GM12872 (cell line): ENCODE data around the gene PASK.

ENCODE experiments used
- CTCF ChIP-seq: IDR thresholded peaks from 3 replicates; pipeline ENCODE4 v1.5.1; 2011; ENCODE audit warnings: low read depth, mild to moderate bottlenecking, low read length, moderate library complexity; ENCODE audit not compliant: insufficient read depth

The PASK gene

DNA sequence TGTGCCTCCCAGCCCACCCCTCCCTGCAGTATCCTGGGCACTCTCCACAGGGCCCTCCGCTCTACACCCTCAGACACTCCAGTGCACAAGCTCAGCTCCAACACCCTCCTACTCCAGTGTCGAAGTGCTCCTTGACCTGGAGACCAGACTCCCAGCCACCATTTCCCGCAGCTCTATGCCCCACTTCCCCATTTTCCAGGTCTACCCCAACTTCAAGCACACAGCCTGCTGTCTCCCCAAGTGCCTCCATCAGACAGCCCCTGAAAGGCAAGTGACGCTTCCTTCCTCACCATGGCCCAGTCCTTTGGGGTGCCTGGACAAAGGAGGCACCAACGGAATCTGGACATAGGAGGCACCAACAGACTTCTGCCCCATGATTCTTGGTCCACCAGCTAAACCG lies 7.2 kb downstream of the PASK start:
- TF ChIP-seq CTCF = no peak

DNA sequence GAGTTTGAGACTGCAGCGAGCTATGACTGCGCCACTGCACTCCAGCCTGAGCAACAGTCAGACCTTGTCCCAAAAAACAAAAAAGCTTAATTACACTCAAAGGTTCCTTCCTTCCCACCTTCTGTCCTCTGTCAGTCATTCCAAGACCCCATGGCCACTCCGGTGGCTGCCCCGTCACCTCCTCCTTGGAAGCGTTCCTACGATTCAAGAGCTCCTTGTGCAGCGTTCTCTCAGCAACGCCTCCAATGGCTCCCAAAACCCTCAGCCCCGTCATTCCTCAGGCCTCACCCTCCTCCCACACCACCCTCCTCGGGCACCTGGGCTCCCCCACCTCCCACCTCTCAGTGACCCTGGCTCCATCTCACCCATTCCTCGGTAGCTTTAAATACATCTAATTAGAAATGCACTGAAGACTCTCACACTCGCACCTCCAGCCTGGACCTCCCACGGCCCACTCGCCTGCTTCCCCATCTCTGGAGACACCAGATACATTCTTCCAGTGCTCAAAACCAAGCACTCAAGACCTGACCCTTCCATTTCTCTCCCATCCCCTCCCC lies 8.0 kb downstream of the PASK start:
- no peak for TF ChIP-seq CTCF

- no peak for TF ChIP-seq CTCF
These were observed 8.8 kb downstream of the PASK start for GRCh38 chr2:241140445-241140840.

GRCh38 chr2:241139531-241140444 lies 9.5 kb downstream of the PASK start:
- no peak for TF ChIP-seq CTCF

DNA sequence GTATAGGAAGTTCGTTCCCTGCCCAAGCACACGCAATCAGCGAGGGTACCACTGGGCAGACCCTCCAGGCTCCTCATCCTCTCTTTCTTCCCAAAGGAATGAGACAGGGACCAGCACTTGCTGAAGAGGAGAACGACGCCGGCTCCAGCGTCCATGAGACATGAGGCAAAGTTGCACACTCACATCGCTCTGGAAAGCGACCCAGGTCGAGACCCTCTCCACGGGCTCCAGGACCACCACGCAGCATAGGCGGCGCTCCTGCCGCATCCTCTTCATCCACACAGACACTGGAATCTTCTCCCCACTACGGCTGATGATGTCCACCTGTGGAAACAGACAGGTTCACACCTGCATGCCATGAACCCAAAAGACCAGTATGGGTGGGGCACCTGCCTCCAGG lies 10.8 kb downstream of the PASK start:
- no peak for TF ChIP-seq CTCF

GRCh38 chr2:241137276-241138190 lies 11.7 kb downstream of the PASK start:
- TF ChIP-seq CTCF = no peak

DNA sequence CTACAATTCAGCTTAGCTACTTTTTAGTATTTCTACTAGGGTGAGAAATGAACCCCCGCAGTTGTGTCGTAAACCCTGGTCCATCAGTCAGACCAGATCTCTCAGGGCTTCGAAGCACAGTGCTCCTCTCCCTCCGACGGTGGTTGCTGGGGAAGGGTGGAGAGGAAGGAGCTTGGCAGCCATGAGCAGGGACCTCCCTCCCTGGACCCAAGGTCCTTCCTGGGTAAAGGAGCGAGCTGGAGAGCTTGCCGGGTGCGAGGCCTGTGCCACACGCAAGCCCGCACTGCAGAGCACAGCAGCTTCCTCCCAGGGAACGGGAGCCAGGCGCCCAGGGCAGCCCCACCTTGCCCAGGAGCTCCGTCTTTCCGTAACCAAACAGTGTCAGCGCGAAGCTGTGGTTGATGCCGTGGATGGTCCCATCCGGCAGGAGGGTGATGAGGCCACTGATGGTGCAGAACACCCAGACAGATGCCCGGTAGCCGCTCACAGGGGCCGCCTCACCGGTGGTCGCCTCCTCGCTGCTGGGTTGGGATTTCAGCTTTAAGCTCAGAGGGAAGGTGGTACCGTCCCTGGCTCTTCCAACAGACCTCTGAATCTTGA lies 12.5 kb downstream of the PASK start:
- no peak for TF ChIP-seq CTCF
